Measurements from ENCODE around the gene MRPS34. TPM values are rescaled to one million over a fixed set of nuclear protein-coding genes. Genes with fewer than 3 reads are reported as not detected.
A peak's percentile ranks its signal among the peaks of the same experiment; 100 is the strongest.

The MRPS34 gene
- total RNA-seq, 4 donors from 2014 or later, result 56.8 to 84.2 (median 78.6) TPM

- no peak for DNase-seq (ENCODE audit: low spot score)
Observed at GRCh38 chr16:1787322-1788094, 14.6 kb upstream of the MRPS34 start.

GRCh38 chr16:1787056-1787321, 14.1 kb upstream of the MRPS34 start:
- ATAC-seq (ENCODE audit: low FRiP score) (no peak), DNase-seq (ENCODE audit: low spot score) (no peak)
- no peak for TF ChIP-seq CTCF (IDR thresholded peaks at IDR 0.05)

More at GRCh38 chr16:1787322-1788094, 14.6 kb upstream of the MRPS34 start:
- ATAC-seq (ENCODE audit: low FRiP score), result no peak
- TF ChIP-seq CTCF (IDR thresholded peaks at IDR 0.05), result no peak

- TF ChIP-seq CTCF (IDR thresholded peaks at IDR 0.05), result no peak
- ATAC-seq (ENCODE audit: low FRiP score), result no peak
- DNase-seq (ENCODE audit: low spot score), result no peak
Observed at GRCh38 chr16:1786242-1787055, 13.5 kb upstream of the MRPS34 start.

GRCh38 chr16:1785846-1786170, 12.9 kb upstream of the MRPS34 start:
- no peak for ATAC-seq (ENCODE audit: low FRiP score)
- no peak for TF ChIP-seq CTCF (IDR thresholded peaks at IDR 0.05)
- no peak for DNase-seq (ENCODE audit: low spot score)

- ATAC-seq (ENCODE audit: low FRiP score) (no peak), DNase-seq (ENCODE audit: low spot score) (no peak)
- no peak for TF ChIP-seq CTCF (IDR thresholded peaks at IDR 0.05)
Observed at GRCh38 chr16:1784977-1785845, 12.3 kb upstream of the MRPS34 start.

- peak; percentile 94 for DNase-seq (ENCODE audit: low spot score)
- peak; percentile 97 for ATAC-seq (ENCODE audit: low FRiP score)
- TF ChIP-seq CTCF (IDR thresholded peaks at IDR 0.05), result no peak
Observed at GRCh38 chr16:1782408-1783264, 9.7 kb upstream of the MRPS34 start, which contains the start of the genes NUBP2 and SPSB3. NUBP2 (plus strand) TSS chr16:1782960; CDS start chr16:1783021, 61 bp downstream. SPSB3 (minus strand) TSS chr16:1782571; CDS start chr16:1781483, 1,088 bp downstream.
